HEK293 (cell line): ENCODE data around the gene PTH2.

Source experiments
- CTCF ChIA-PET: fragments of 350-600 bp; formaldehyde crosslinking; extraction: SDS; loops from one replicate; lab custom pipeline; 2021; ENCODE audit warnings: antibody characterized with exemption; lab: Yijun Ruan, JAX
- POLR2A ChIA-PET: fragments of 300-600 bp; formaldehyde crosslinking; extraction: SDS; loops from one replicate; lab custom pipeline; 2020; ENCODE audit warnings: antibody characterized with exemption, inconsistent platforms; lab: Yijun Ruan, JAX
- H3K27ac ChIP-seq: fragments of 200-500 bp; sonication (Bioruptor generic); 2 replicates; pipeline ENCODE4 v1.5.1; 2014; ENCODE audit warnings: low read depth, low read length, control low read depth, inconsistent platforms; ENCODE audit errors: extremely low read depth
- H3K36me3 ChIP-seq, 2 experiments: fragments of 200-500 bp in 1 of 2; sonication (Bioruptor generic) in 1 of 2; 1 replicate in 1 of 2; 2 replicates in 1 of 2; pipeline ENCODE4 v1.5.1; 2014 to 2017; ENCODE audit warnings: inconsistent platforms in 2 of 2, low read length in 2 of 2; ENCODE audit not compliant: control insufficient read depth in 2 of 2, insufficient read depth in 1 of 2
- H3K4me1 ChIP-seq: fragments of 200-500 bp; sonication (Bioruptor generic); 2 replicates; pipeline ENCODE4 v1.5.1; 2014; ENCODE audit warnings: mild to moderate bottlenecking, low read length, inconsistent platforms; ENCODE audit not compliant: control insufficient read depth, insufficient read depth
- H3K4me3 ChIP-seq: 2 replicates; pipeline ENCODE4 v1.5.1; 2011; ENCODE audit warnings: low read depth, mild to moderate bottlenecking, control low read depth, low read length, moderate library complexity
- H3K9me3 ChIP-seq: fragments of 200-500 bp; sonication (Bioruptor generic); 2 replicates; pipeline ENCODE4 v1.5.1; 2014; ENCODE audit warnings: low read depth, low read length, inconsistent platforms; ENCODE audit not compliant: control insufficient read depth, insufficient read depth
- ATF2 ChIP-seq: fragments of 450-650 bp; formaldehyde crosslinking; IDR thresholded peaks from 2 replicates; pipeline ENCODE4 v1.5.1; 2016; ENCODE audit warnings: missing biosample characterization, missing genetic modification characterization, low read depth
- BCL11B ChIP-seq: fragments of 450-650 bp; formaldehyde crosslinking; IDR thresholded peaks from 2 replicates; pipeline ENCODE4 v1.5.1; 2016; ENCODE audit warnings: low read depth, missing biosample characterization, missing genetic modification characterization
- FEZF1 ChIP-seq: fragments of 450-650 bp; formaldehyde crosslinking; IDR thresholded peaks from 2 replicates; pipeline ENCODE4 v1.5.1; 2016; ENCODE audit warnings: missing biosample characterization, missing genetic modification characterization
- GLI4 ChIP-seq: fragments of 450-650 bp; formaldehyde crosslinking; IDR thresholded peaks from 2 replicates; pipeline ENCODE4 v1.5.1; 2016; ENCODE audit warnings: missing biosample characterization, missing genetic modification characterization
- HOXA7 ChIP-seq: sonication (generic); formaldehyde crosslinking; IDR thresholded peaks from 2 replicates; pipeline ENCODE4 v1.8.1; 2022; ENCODE audit warnings: missing genetic modification reagents, borderline replicate concordance
- IKZF3 ChIP-seq: fragments of 450-650 bp; IDR thresholded peaks from 2 replicates; pipeline ENCODE4 v1.5.0; 2018; ENCODE audit warnings: missing biosample characterization, mild to moderate bottlenecking, missing genetic modification characterization, moderate library complexity
- KLF9 ChIP-seq: fragments of 450-650 bp; formaldehyde crosslinking; IDR thresholded peaks from 2 replicates; pipeline ENCODE4 v1.5.1; 2016; ENCODE audit warnings: missing biosample characterization, missing genetic modification characterization, low read depth
- PRDM1 ChIP-seq: fragments of 450-650 bp; formaldehyde crosslinking; IDR thresholded peaks from 2 replicates; pipeline ENCODE4; 2016; ENCODE audit warnings: missing biosample characterization, missing genetic modification characterization
- PRDM4 ChIP-seq: fragments of 450-650 bp; formaldehyde crosslinking; IDR thresholded peaks from 2 replicates; pipeline ENCODE4 v1.5.1; 2017; ENCODE audit warnings: missing biosample characterization, missing genetic modification characterization
- SALL2 ChIP-seq: fragments of 450-650 bp; formaldehyde crosslinking; IDR thresholded peaks from 2 replicates; pipeline ENCODE4 v1.5.0; 2017; ENCODE audit warnings: missing biosample characterization, mild to moderate bottlenecking, missing genetic modification characterization, borderline replicate concordance
- TRIM28 ChIP-seq: IDR thresholded peaks from 2 replicates; pipeline ENCODE4 v1.6.1; 2011; ENCODE audit warnings: low read length, control low read depth, borderline replicate concordance
- WT1 ChIP-seq: fragments of 450-650 bp; formaldehyde crosslinking; IDR thresholded peaks from 2 replicates; pipeline ENCODE4 v1.5.1; 2016; ENCODE audit warnings: missing biosample characterization, missing genetic modification characterization
- ZBTB21 ChIP-seq: fragments of 450-650 bp; formaldehyde crosslinking; IDR thresholded peaks from 2 replicates; pipeline ENCODE4 v1.5.1; 2017; ENCODE audit warnings: missing biosample characterization, missing genetic modification characterization
- ZIC2 ChIP-seq: fragments of 450-650 bp; formaldehyde crosslinking; IDR thresholded peaks from 2 replicates; pipeline ENCODE4 v1.5.1; 2016; ENCODE audit warnings: missing biosample characterization, missing genetic modification characterization
- ZNF10 ChIP-seq: fragments of 450-650 bp; formaldehyde crosslinking; IDR thresholded peaks from 2 replicates; pipeline ENCODE4 v1.5.1; 2017; ENCODE audit warnings: missing biosample characterization, missing genetic modification characterization
- ZNF175 ChIP-seq: fragments of 450-650 bp; formaldehyde crosslinking; IDR thresholded peaks from 2 replicates; pipeline ENCODE4 v1.5.1; 2016; ENCODE audit warnings: missing biosample characterization, missing genetic modification characterization
- ZNF19 ChIP-seq: fragments of 450-650 bp; formaldehyde crosslinking; IDR thresholded peaks from 2 replicates; pipeline ENCODE4; 2016; ENCODE audit warnings: missing biosample characterization, missing genetic modification characterization, low read depth
- ZNF214 ChIP-seq: fragments of 450-650 bp; formaldehyde crosslinking; IDR thresholded peaks from 2 replicates; pipeline ENCODE4 v1.5.1; 2017; ENCODE audit warnings: missing biosample characterization, mild to moderate bottlenecking, missing genetic modification characterization, borderline replicate concordance
- ZNF24 ChIP-seq: fragments of 450-650 bp; formaldehyde crosslinking; IDR thresholded peaks from 2 replicates; pipeline ENCODE4 v1.5.1; 2016; ENCODE audit warnings: missing biosample characterization, missing genetic modification characterization
- ZNF302 ChIP-seq: fragments of 450-650 bp; formaldehyde crosslinking; IDR thresholded peaks from 2 replicates; pipeline ENCODE4 v1.5.1; 2016; ENCODE audit warnings: missing biosample characterization, missing genetic modification characterization, low read depth
- ZNF514 ChIP-seq: fragments of 450-650 bp; formaldehyde crosslinking; IDR thresholded peaks from 2 replicates; pipeline ENCODE4 v1.5.1; 2016; ENCODE audit warnings: missing biosample characterization, missing genetic modification characterization
- ZNF623 ChIP-seq: fragments of 450-650 bp; formaldehyde crosslinking; IDR thresholded peaks from 2 replicates; pipeline ENCODE4 v1.5.1; 2016; ENCODE audit warnings: missing biosample characterization, missing genetic modification characterization
- ZNF626 ChIP-seq: fragments of 450-650 bp; sonication (Bioruptor Pico); formaldehyde crosslinking; IDR thresholded peaks from 2 replicates; pipeline ENCODE4 v1.5.1; 2018; ENCODE audit warnings: missing biosample characterization, missing genetic modification characterization, inconsistent platforms
- ZNF76 ChIP-seq: fragments of 450-650 bp; formaldehyde crosslinking; IDR thresholded peaks from 2 replicates; pipeline ENCODE4; 2016; ENCODE audit warnings: low read depth, missing biosample characterization, missing genetic modification characterization, borderline replicate concordance
- ZNF777 ChIP-seq: fragments of 450-650 bp; formaldehyde crosslinking; IDR thresholded peaks from 2 replicates; pipeline ENCODE4 v1.5.1; 2017; ENCODE audit warnings: missing biosample characterization, missing genetic modification characterization, borderline replicate concordance
- ZSCAN30 ChIP-seq: fragments of 450-650 bp; IDR thresholded peaks from 2 replicates; pipeline ENCODE4 v1.5.1; 2018; ENCODE audit warnings: missing biosample characterization, mild to moderate bottlenecking, missing genetic modification characterization, moderate library complexity

Gene PTH2

GRCh38 chr19:49407482-49408015 is 15.7 kb downstream of the PTH2 start:
- ChIA-PET POLR2A (interaction anchor here (0.9 kb wide), 1 partner anchor 13 kb away, joined by 3 read pairs; no protein-coding TSS in a partner anchor), CTCF (interaction anchor here (1.0 to 1.6 kb wide), 2 partner anchors 8 to 66 kb away, joined by 3 to 4 read pairs; no protein-coding TSS in a partner anchor)
- H3K36me3 ChIP-seq = no peaks in the 10 kb centered on the region
- TF ChIP-seq ZNF623 (no peak), ZNF24 (tag by site-specific recombination) (no peak), TRIM28 (no peak), HOXA7 (CRISPR knock-in tag) (no peak), PRDM1 (tag by site-specific recombination) (0 out of 2 replicates have a peak, but pooled peaks have one; percentile 23), IKZF3 (tag by site-specific recombination) (no peak), ZNF777 (tag by site-specific recombination) (no peak)
- H3K4me1 ChIP-seq = peaks cover 10% of the 10 kb centered on the region
- H3K9me3 ChIP-seq = no peaks in the 10 kb centered on the region
- H3K27ac ChIP-seq = no peak overlapping the region
- H3K4me3 ChIP-seq = no peak overlapping the region

DNA sequence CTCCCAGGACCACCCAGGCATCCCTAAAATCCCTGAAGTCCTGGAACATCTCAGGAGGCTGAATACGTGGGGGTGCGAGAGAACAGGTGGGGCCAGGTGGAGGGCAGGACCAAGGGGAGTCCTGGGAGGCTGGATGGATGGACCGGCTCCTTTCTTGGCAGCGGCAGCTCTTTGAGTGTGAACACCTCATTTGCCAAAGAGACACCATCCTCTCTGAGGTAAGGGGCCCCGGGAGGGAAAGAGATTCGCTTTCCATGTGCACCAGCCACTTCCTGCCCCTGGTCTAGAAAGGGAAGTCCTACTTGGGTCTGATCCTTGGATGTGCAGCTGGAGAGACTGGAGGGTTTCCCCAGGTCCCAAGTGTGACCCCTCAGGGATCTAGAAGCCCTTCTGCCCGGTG is 16.2 kb downstream of the PTH2 start:
- ChIA-PET CTCF (interaction anchor here (1.0 to 1.7 kb wide), 3 partner anchors 9 to 66 kb away, joined by 3 to 16 read pairs (median 4); no protein-coding TSS in a partner anchor), POLR2A (interaction anchor here (0.9 kb wide), 1 partner anchor 14 kb away, joined by 3 read pairs; no protein-coding TSS in a partner anchor)
- no peaks in the 10 kb centered on the region for H3K9me3 ChIP-seq
- peaks cover 10% of the 10 kb centered on the region for H3K4me1 ChIP-seq
- TF ChIP-seq ZNF214 (tag by site-specific recombination) (no peak), BCL11B (tag by site-specific recombination) (no peak), ZNF175 (tag by site-specific recombination) (no peak), KLF9 (tag by site-specific recombination) (no peak), PRDM4 (tag by site-specific recombination) (no peak), WT1 (tag by site-specific recombination) (no peak), ZNF626 (tag by site-specific recombination) (no peak), SALL2 (no peak), GLI4 (tag by site-specific recombination) (no peak), ZNF19 (tag by site-specific recombination) (no peak), ZNF76 (tag by site-specific recombination) (no peak), ATF2 (tag by site-specific recombination) (no peak), ZSCAN30 (tag by site-specific recombination) (no peak), ZIC2 (no peak), ZNF514 (tag by site-specific recombination) (no peak), ZBTB21 (tag by site-specific recombination) (no peak), ZNF302 (tag by site-specific recombination) (no peak), ZNF10 (tag by site-specific recombination) (no peak), FEZF1 (tag by site-specific recombination) (no peak)
- H3K4me3 ChIP-seq = no peak overlapping the region
- no peak overlapping the region for H3K27ac ChIP-seq
- no peaks in the 10 kb centered on the region for H3K36me3 ChIP-seq
